Stimulated activated CD8-positive, alpha-beta memory T cell treated with anti-CD3 and anti-CD28 coated beads, Interleukin-12 subunit alpha, Interleukin-12 subunit beta, amount 100 ng/mL, for 1 hour (primary cell): ENCODE results near the gene KRT74.
A peak's percentile ranks its signal among the peaks of the same experiment; 100 is the strongest.
"Not testable (repeated sequence)": the region's sequence is repeated elsewhere in the genome, so short reads cannot be mapped to it uniquely, and the experiment has no call there.

Experiments
- DNase-seq: peaks from one replicate; pipeline ENCODE4 v3.0.0-alpha.2; 2020; ENCODE audit warnings: low read depth

The KRT74 gene

DNA sequence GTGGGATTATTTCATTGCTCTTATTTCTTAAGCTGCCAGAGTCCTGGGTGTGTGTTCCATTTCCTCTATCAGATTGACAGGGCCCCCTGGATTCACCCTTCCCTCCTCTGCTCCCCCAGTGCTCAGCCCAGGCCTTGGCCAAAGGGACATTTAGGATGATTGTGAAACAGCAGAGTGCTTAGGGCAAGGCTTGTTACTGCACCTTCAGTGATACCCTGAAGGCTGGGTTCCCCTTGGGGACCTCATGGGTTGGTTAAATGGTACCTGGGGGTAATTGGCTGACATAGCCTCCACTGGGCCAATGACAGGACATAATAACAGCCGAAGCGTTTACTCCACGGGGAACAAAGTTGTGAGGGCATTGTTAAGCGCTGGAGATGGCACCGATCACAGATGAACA is 28.9 kb upstream of the KRT74 start:
- DNase-seq, result no peak

DNA sequence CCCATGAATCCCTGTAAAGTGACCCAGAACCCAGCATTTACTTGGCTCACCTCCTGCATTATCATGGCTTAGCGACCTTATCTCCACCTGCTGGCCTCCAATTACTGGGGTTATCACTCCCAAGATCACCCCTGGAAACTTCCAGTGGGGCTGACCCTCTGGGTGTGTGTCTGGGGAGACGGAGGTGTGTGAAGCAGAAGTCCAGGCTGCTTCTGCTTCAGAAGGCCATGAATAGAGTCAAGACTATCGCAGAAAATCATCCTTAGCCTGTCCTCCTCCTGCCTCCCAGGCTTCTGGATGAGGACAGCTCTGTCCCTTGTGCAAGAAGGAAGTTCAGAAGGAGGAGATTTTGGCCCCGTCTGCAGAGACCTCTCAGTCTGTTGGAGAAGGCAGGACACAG is 28.0 kb upstream of the KRT74 start:
- no peak for DNase-seq

DNA sequence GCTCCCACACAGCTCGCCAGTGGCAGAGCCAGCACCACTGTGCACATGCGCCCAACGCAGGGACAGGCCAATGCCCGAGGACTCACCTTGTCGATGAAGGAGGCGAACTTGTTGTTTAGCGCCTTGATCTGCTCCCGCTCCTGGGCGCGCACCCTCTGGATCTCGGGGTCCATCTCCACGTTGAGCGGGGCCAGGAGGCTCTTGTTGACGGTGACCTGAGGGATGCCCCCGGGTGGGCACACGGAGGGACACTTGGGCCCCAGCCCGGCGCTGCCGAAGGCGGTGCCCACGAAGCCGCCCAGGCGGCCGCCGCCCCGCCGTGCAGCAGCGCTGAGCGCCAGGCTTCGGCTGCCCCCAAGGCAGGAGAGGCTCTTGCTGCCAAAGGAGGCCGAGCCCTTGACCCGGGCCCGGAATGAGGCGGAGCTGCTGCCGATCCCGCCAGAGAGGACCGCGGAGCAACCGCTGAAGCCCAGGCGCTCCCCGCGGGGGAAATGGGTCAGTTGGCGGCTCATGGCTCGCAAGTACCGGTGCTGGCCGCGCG is 27.4 kb upstream of the KRT74 start, which contains the start of gene KRT72:
TSS of gene KRT72 (minus strand) at position 523 of the 541 bp plus-strand sequence. CDS start at position 512, 11 bp downstream.
- DNase-seq, result no peak

DNA sequence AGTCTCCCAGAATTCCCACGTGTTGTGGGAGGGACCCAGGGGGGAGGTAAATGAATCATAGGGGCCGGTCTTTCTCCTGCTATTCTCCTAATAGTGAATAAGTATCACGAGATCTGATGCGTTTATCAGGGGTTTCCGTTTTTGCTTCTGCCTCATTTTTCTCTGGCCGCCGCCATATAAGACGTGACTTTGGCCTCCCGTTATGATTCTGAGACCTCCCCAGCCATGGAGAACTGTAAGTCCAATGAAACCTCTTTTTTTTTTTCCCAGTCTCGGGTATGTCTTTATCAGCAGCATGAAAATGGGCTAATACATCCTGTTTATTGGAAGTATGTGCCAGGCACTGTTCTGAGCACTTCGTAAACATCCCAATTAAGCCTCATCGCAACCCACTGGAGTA is 26.8 kb upstream of the KRT74 start:
- no peak for DNase-seq

DNA sequence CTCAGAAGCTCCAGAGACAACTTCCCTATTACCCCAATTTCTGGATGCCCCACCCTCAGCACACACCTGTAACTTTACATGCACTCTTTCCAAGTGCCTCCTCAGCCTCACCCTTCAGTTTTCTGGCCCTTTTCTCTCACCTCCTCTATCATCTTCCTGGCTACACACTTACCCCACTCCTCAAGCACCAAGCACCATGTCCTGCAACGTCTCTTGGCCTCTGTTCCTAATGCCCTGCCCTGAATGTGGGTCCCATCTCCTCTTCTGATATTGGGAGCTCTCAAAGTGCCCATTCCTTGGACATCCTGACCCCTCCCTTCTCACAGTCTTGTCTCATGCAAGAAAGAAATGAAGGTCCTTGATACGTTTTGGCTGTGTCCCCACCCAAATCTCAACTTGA is 26.4 kb upstream of the KRT74 start:
- no peak for DNase-seq

DNA sequence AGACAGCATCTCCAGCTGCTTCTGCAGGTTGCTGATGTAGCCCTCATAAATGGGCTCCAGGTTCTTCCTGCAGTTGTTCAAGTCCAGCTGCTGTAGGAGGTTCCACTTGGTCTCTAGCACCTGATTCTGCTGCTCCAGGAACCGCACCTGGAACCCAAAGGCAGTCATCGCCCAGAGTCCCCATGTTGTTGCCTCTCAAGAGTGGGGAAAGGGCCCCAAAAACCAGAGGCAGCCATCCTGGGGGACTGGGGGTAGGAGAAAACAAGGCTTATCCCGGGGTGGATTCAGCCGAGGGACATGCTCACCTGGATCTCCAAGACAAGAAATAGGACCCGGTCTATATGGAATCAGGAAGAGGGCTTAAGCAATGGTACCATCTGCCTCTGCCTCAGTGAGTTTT is 25.3 kb upstream of the KRT74 start:
- no peak for DNase-seq

DNA sequence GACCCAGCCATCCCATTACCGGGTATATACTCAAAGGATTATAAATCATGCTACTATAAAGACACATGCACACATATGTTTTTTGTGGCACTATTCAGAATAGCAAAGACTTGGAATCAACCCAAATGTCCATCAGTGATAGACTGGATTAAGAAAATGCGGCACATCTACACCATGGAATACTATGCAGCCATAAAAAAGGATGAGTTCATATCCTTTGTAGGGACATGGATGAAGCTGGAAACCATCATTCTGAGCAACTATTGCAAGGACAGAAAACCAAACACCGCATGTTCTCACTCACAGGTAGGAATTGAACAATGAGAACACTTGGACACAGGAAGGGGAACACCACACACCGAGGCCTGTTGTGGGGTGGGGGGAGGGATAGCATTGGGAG is 20.6 kb upstream of the KRT74 start:
- not testable (repeated sequence) for DNase-seq

DNA sequence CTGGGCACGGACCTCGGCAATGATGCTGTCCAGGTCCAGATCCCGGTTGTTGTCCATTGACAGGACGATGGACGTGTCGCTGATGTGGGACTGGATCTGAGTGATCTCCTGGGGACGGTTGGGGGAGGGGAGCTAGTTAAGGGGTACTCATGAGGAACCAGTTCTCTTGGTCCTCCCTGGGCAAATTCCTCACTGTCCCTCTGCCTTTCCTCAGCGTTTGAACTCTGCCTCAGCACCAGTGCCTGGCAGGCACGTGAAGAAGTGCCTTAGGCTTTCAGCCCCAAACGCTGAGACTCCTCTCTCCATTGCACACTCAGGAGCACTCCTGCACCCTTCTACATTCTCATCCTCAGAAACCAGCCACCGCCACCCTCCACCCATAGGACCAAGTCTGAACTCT is 17.9 kb upstream of the KRT74 start:
- no peak for DNase-seq

DNA sequence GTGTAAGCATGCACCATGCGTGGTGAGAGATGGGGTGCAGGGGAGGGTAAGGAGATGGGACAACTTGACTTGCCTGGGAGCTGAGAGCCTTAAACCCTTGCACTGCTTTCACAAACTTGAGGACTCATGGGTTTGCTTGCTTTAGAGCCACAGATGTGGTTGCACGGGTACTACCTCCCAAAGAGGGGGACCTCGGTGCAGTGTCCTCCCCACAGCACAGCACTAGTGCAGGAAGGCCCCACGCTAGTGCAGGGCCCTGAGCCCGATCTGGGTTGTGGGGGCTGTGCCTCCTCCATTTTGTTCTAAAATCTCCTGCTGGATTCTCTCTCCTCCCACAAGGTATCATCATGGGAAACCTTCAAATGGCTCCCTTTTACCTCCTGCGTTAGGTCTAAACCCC is 16.4 kb upstream of the KRT74 start:
- DNase-seq, result no peak

DNA sequence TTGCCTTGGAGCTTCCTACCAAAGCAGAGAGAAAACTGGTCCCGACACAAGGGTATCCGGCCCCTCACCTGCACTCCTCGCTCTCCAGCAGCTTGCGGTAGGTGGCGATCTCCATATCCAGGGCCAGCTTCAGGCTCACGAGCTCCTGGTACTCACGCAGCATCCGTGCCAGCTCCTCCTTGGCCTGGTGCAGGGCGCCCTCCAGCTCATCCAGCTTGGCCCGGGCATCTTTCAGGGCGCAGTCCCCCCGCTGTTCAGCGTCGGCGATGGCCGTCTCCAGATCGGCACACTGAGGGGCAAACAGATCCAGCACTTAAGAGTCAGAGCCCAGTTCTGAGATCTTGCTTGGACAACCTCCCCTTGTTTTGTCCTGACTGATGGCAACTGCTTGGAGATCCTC is 13.9 kb upstream of the KRT74 start:
- DNase-seq, result no peak

DNA sequence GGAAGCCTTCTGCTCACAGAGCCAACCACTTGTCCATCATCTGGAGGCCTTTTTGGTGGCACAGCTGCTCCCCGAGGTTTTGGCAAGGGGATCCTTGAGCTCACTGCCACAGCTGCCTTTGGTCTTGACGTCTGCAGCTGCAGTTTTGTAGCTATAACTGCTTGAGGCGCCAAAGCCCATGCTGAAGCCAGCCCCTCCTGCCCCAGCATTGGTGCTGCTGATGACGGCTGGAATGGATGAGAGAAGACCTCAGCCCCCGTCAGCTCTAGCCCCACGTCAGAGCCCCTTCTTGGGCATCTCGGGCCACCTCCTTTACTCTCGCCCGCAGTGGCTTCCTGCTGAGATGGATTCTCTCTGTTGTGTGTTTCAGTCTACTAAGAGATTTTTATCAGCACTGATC is 12.3 kb upstream of the KRT74 start:
- peak; percentile 45 for DNase-seq

DNA sequence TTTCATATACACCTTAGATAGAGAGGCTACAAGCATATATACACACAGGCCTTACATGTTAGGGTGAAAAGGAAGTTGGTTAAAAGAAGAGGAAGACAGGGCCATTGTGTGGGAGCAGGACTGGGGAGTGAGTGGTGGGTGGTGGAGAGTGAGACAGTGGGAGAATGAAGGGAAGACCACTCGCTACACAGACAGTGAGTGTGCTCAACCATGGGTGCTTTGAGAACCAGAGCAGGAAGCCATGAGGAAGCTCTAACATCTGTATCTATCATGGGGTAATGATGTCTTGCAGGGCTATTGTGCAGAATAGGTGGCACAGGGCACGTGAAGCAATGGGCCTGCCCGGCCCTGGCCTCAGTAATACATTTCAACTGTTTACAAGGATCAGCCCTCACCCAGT is 11.4 kb upstream of the KRT74 start:
- no peak for DNase-seq

DNA sequence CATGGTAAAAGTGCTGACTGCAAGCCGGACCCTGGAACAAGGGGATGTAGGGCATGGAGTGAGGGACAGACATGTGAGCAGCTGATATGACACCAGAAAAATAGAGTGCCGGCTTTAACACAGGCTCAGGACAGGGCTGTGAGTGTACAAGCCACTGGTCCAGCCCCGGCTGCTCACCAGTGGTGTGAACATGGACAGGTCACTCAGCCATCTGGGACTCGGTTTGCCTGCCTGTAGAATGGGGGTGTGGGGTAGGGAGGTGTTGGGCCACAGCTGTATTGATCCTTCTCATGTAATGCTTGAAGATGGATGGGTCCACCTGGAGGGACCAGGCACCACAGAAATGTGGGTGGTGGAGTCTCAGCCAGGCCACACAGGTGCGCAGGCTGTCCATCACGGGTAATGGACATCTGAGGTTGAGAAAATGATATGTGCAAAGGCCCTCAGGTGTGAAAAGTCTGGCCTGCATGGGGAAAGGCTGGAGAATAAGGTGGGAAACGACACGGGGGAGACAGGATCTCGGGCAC is 10.6 kb upstream of the KRT74 start:
- no peak for DNase-seq

DNA sequence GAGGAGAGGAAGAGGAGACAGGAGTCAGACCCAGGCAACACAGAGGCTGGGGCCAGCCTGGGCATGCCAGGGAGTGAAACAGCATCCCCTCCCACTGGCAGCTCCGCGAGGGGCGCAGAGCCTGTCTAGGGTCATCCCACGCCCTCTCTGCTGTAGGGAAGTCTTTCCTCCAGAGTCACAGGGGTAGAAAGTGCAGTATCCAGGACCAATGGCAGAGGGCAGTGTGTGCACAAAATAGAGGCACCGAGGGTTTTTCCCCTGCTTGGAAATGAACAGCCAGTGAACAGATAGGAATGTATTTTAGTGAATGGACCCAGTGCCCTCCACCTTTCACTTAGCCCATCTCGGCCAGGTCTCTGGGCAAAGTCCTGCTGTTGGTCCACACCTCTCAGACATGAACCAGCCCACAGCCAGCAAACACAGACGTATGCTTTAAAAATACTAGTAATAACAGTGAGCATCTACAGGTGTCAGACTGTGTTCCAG is 9.4 kb upstream of the KRT74 start:
- peak; percentile 51 for DNase-seq

DNA sequence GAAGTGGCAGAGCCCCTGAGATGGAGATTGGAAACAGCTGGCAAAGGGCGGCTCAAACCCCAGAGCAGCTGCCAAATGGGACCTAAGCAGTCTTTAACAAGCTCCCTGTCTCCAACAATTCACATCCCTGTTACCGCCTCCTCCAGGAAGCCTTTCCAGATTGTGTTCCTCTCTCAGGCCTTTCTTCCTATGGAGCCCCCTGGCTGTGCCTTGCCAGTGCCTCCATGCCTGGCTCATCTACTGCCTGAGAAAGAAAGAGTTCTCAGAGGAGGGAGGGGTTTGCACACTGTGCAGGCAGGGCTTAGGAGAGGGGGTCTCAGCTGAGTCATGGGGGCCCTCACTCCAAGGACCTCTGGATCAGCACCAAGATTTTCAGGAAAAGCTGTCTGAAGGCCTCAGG is 8.8 kb upstream of the KRT74 start:
- no peak for DNase-seq

DNA sequence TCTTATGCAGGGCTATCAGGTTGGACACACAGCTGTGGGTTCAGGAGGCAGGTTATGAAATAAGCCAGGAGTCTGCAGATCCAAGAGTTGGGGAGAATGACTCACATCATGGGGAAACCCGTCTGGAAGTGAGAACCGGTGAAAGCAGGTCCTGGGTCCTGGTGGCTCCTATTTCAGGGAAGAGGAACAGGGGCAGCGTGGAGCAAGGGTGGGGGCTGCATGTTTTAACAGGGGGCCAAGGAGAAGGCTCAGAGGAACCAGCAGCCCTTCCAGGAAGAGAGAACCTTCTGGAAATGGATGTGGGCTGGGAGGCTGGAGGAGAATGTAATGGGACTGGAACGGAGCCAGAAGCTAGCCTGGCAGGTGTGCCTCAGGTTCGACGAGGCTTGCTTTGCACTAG is 7.8 kb upstream of the KRT74 start:
- DNase-seq, result no peak

DNA sequence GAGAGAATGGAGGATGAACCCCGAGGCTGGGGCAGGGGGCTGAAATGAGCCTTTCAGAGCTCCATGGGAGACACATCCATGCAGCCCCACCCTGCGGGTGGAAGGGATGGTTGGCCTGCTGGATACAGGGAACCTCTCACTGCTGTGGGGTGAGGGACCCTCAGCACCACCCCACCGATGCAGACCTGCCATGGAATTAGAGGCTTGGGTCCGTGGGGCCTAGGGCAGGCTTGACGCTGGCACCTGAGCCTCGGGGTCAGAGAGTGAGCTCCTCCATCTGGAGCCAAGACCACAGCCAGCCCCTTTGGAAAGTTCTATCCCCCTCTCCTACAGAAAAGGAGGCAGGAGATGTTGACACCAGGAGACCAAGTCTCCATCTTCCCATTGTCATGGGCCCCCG is 7.4 kb upstream of the KRT74 start:
- DNase-seq, result no peak

DNA sequence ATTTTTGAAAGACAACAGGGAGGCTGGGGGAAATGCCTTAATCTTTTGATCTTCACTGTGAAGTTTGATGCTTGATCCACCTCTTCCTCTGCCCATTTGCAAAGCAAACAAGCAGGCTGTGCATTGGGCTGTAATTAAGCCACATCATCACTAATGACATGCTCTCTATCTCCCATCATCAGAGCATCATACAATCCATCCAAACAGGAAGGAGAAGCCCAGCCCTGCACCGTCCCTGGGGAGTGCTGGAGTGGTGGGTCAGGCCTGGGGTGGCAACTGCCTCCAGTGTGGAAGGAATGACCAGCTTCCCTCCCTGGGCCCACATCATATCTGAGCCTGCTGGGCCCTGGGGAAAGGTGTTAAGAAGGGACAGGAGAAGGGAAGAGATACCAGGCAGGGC is 6.9 kb upstream of the KRT74 start:
- DNase-seq, result no peak

DNA sequence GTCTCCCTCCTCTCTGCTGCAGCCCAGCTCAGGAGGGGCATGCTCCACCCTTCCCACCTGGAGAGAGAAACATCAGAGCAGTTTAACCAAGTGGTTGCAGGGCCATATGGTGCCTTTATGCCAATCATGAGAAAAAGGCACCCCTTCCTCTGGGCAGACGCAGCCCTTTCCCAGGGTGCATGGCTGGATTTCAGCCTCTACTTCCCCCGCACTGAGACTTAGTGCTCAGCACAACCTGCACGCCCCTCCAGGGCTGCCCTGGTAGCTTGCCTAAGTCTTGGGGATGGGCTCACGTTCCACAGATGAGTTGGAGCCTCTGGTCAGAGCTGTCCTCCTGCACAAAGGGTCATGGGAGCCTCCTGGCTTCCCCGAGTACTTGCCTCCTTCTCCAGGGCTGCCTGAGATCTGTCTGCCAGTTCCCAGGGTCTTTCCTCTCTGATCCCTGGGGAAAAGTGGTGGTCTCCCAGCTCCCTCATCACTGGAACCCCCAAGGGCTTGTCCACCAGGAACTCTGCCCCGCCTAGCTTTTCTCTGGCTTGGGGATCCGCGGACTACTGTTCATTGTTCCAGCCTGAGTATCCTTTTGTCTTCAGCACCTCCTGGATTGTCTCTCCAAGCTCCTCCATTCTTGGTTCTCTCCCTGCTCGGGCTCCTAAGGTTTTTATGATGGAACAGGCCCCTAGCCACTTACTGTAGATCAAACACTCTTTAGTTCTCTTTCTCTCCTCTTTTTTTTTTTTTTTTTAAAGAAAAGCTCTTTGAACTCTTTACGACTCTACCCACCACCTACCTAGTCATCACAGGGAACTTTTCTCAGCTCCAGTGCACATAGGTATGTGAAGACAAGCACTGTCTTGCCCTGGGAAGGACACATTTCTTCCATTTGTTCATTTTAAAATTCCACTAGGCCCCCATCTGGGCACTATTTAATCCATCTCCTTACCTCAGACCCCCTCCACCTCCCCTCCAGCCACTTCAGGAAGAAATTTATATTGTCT is 6.1 kb upstream of the KRT74 start:
- DNase-seq, result no peak

DNA sequence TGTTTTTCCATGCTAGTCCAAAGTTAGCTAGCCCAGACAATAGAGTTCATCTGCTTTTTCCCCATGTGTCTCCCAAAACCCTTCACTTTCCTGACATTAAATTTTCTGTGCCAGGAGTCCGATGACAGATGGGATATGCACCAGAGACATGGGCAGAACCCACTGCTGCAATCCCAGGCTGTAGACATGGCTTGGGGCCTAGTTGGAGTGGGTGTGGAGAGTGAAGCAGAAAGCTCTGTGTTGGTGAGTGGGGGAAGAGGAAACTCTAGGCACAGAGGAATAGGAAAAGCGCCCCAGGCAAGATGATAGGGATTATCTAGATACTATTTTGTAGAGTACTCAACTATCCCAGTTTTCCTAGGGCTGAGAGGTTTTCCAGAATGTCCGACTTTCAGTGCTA is 4.8 kb upstream of the KRT74 start:
- DNase-seq, result no peak

DNA sequence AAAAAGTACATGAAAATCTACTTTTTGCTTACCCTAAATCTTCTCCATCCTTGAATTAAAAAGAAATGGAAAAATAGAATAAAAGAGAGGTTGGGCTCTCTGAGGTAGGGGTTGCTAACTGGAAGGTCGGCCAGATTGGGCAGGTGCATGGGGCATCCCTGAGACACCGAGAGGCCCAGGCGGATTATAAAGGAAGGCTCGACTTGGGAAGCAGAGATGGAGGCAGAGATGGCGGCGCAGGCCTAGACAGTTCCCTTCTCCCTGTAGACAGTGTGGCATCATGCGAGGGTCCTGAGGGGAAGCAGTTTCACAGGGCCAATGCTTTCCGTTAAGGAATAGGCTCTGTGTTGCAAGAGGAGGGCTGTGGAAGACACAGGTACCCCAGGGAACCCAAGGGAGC is 3.7 kb upstream of the KRT74 start:
- no peak for DNase-seq

DNA sequence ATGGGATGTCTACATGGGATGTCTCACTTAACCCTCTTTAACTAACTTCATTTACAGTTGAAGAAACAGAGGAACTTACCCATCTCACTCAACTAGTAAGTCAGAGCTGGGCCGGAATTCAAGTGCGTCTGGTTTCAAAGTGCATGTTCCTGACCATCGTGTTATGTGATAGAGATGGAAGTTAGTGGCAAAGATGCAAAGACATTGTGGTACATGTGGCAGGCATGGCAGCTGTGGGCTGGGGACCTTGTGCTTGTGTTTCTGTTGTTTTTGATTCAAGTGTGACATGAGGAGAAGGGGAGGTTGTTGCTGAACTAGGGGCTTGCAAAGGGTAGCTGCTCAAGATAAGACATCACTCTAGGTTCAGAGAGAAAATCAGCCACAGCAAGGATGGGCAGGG is 2.3 kb upstream of the KRT74 start:
- DNase-seq, result no peak

DNA sequence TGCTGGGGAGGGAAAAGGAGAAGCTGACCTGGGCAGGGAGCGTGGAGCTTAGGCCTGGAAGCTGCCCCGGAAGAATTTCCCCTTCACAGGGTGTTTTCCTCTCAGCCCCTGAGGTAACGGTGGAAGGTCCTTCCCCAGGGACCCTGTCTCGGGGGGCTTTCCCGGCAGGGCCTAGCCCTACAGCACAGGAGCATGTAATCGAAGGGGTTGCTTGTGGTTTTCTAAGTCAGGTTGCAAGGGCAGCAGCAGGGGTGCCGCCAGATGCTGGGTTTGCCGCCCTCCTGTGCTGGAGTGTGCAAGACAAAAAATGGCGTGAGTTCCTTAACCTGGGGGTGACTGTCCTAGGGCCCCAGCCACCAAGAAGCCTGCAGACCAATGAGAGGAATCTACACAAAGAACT is 1.6 kb upstream of the KRT74 start:
- no peak for DNase-seq
